Measurements from ENCODE around the gene MAPKAPK2.
"Not testable (repeated sequence)": the region's sequence is repeated elsewhere in the genome, so short reads cannot be mapped to it uniquely, and the experiment has no call there.

The MAPKAPK2 gene

GRCh38 chr1:206742719-206743383 is 58.1 kb downstream of the MAPKAPK2 start:
- no peak for DNase-seq (ENCODE audit: low read depth, low spot score)

GRCh38 chr1:206744683-206745082 is 60.0 kb downstream of the MAPKAPK2 start:
- no peak for DNase-seq (ENCODE audit: low read depth, low spot score)

- no peak for DNase-seq (ENCODE audit: low read depth, low spot score)
Measured at GRCh38 chr1:206745301-206745700, 60.6 kb downstream of the MAPKAPK2 start.

- DNase-seq (ENCODE audit: low read depth, low spot score) = no peak
Measured at GRCh38 chr1:206748348-206749030, 63.8 kb downstream of the MAPKAPK2 start.

DNA sequence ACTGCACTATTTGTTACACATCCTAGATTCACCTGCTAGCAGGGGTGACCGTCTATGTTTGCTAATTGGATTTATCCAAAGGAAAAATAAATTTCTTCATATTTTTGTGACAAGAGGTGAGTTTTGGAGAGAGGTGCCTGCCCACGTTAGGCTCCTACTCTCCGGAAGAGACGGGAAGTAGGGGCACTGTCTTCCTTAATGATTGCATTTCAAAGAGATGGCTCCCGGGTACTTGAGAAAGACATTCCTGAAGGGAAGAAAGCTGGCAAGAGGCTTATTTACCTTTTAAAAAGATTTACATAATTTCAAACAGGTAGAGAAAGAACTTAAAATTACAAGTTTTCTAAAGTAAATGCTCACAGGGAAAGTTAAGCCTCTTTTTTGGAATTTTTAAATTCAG is 67.2 kb downstream of the MAPKAPK2 start:
- no peak for DNase-seq (ENCODE audit: low read depth, low spot score)

GRCh38 chr1:206752481-206752880 is 67.8 kb downstream of the MAPKAPK2 start:
- no peak for DNase-seq (ENCODE audit: low read depth, low spot score)

GRCh38 chr1:206753141-206753540 is 68.4 kb downstream of the MAPKAPK2 start:
- no peak for DNase-seq (ENCODE audit: low read depth, low spot score)

DNA sequence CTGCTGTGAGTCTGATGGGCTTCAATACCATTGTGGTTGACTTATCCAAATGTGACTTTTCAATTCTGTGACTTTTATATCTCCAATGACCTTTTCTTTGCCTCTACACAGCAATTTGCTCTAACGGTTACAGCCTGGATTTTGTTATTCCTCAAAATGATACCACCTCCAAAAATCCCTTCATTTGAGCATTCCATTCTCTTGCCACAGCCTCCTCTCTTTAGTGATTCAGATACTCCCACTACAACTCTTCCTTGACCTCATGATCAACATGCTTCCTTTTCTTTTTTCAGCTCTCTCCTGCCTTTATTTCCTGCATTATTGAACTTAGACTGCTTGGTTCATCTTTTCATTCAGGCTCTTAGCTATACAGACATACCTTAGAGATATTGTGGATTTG is 69.3 kb downstream of the MAPKAPK2 start:
- no peak for DNase-seq (ENCODE audit: low read depth, low spot score)

- DNase-seq (ENCODE audit: low read depth, low spot score) = no peak
Measured at GRCh38 chr1:206757524-206758266, 73.0 kb downstream of the MAPKAPK2 start.

- DNase-seq (ENCODE audit: low read depth, low spot score) = no peak
Measured at GRCh38 chr1:206760590-206760989, 75.9 kb downstream of the MAPKAPK2 start.

DNA sequence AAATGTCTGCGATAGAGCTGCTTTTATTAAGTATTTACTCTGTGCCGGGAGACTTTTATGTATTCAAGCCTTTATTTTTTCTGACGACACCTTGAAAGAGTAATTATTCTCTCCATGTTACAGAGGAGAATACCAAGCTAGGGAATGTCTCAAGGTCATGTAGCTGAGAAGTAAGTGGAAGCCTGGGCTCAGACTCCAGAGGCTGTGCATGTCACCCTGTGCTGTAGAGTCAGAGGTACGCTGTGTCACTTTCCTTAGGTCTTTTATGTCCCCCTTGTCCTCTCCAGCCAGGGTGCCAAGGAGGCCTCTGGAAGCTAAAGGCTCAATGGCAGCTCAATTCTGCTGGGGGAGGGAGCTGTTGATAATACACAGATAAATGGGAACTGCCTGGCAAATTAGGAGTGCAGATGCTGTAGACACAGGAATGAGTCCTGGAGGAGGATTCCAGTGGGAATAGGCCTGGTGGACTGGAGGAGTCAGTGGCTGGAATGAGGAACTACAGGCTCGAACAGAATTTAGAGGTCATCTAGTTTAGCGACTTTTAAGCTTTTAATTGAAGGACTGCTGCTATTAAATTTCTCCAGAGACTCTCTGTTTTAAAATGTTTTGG is 76.6 kb downstream of the MAPKAPK2 start:
- DNase-seq (ENCODE audit: low read depth, low spot score) = no peak

- DNase-seq (ENCODE audit: low read depth, low spot score) = not testable (repeated sequence)
Measured at GRCh38 chr1:206762741-206763364, 78.1 kb downstream of the MAPKAPK2 start.

DNA sequence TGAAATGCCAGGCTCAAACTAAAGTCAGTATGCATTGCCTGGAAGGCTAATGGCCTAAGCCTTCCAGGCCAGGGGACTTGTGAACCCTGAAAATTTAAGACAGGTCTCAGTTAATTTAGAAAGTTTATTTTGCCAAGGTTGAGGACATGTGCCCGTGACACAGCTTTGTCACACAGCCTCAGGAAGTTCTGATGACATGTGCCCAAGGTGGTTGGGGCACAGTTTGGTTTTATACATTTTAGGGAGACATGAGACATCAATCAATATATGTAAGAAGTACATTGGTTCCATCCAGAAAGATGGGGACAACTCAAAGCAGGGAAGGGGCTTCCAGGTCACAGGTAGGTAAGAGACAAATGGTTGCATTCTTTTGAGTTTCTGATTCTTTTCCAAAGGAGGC is 81.1 kb downstream of the MAPKAPK2 start:
- not testable (repeated sequence) for DNase-seq (ENCODE audit: low read depth, low spot score)

DNA sequence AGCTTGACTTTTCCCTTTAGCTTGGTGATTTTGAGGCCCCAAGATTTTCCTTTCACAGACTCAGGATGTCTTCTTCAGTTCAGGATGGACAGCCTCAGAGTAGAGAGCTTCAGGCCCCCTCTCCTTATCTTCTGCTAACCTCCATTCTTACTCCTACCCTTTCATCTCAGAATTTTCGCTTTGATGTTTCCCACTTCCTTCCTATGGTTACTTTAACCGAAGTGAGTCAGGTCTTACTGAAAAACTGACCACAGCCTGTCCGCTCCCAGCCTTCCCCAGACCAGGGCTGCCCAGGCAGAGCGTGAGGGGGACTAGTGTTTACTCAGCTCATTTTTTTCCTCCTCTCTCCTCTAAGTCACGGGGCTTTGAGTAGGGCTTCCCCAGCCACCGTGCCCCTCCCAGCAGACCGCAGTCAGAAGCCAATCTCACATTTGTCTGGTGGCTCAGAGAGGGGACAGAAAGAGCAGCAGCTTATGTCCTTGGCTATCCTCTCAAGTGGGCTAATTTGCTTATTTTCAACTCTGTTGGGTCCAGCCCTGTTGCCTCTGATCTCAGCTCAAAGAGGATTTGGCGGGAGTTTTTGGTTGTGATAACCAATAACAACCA is 81.6 kb downstream of the MAPKAPK2 start:
- peak; percentile 25 for DNase-seq (ENCODE audit: low read depth, low spot score)

DNA sequence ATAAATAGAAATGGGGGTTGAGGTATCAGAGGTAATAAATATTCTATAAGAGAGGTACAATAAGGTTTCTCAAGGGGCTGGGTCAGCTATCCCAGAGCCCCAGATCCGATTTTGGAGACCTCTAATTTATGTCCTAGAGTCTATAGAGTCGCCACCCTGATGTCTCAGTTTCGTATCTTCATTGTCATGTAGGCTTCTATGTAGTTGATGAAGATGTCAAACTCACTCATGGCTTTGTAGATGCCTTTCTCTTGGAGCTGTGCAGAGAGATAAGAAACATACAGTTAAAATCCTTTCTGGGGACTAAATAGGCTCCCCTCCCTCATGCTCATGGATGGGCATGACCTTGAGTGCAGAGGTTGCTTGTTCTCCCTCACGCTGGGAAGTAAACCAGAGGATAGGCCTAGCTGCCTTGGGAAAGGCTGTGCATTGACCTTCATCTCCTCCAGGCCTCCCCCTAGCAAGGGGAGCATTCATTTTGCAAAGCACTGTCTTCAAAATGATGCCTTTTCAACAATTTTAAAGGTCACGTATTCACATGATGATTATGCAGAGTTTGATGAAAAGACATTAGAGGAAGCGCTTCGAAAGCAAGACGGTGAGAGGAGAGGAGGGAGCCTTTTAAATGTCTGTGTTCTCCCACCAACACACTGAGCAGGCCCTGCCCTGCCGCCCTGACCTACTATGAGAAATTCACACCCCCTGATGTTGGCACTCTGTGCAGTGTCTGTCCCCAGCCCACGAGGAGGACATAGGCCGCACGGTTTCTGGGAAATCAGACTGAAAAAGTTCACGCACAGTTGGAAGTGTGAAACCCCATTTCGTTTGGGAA is 84.0 kb downstream of the MAPKAPK2 start:
- no peak for DNase-seq (ENCODE audit: low read depth, low spot score)

DNA sequence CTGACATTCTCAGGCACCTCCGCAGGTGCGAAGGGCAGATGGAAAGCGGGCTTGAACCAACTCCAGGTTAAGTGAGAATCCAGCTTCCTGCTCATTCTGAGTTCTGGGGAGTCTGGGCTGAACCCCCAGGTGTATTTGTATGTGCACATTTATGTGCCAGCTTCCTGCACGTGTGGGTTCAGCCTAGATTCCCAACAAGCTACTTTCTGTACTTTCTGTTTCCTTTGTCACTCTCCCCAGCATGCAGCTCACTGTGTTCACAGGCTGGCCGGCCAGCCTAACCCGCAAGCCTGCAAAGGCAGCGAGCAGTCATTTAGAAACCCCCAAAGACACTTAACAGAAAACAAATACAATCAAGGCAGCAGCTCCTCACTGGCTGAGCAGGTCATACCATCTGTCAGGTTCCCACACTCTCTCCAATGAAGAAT is 84.6 kb downstream of the MAPKAPK2 start:
- DNase-seq (ENCODE audit: low read depth, low spot score) = peak; percentile 17

DNA sequence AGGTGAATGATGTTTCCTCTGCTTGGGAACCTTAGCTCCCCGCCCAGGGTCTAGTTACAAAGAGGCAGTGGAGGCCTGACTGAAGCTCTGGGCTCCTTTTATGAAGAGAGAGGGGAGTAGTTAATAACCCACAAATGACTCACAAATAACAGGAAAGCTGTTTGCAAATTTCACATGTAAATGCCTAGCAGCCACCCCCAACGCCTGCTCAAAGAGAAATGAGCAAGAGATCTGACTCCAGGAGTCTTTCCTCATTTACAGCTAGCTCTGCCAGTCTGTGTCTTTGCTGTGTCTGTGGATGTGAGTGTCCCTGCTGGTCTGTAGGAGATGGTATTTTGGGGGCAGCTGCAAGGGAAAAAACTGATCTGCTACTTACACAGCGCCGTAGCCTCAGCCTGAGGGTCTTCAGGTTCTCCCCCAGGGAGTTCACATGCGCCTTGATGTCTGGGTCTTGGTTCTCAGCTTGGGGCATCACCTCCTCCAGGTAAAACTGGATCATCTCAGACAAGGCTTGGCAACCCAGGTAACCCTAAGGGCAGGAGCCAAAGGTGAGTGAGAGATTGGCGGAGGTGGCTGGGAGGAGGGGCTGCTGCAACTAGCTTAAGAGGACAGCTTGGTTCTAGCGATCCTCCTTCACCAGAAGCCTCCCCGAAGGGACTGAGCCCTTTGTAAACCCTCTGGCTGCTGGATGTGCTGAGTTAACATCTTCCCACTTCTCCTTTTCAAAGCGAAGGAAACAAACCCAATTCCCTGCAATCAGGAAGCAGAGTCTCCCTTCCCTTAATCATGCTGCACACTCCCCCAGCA is 86.0 kb downstream of the MAPKAPK2 start, which contains the start of gene IL19:
Gene IL19, plus strand, starts transcription at position 243 of the 807 bp plus-strand sequence. CDS start 65,890 bp downstream, outside the sequence.
- DNase-seq (ENCODE audit: low read depth, low spot score) = no peak

DNA sequence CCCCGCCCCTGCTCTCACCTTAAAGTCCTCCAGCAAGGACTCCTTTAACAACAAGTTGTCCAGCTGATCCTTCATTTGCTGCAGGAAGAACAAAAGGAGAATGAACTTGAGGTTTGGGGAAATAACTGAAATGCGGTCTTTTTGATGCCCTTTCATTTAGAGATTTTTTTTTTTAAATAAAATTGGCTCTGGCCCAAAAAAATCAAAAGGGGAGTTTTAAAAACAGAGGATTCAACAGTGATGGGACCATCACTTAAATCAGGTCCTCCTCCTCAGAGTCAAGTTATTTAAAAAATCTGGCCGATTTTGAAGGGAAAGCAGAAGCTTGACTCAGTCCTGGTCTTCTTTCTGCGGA is 86.6 kb downstream of the MAPKAPK2 start:
- no peak for DNase-seq (ENCODE audit: low read depth, low spot score)

- no peak for DNase-seq (ENCODE audit: low read depth, low spot score)
Measured at GRCh38 chr1:206772243-206772937, 87.7 kb downstream of the MAPKAPK2 start, which contains the start of gene IL10. TSS of gene IL10 (minus strand) at chr1:206772494. CDS start at chr1:206772435, 59 bp downstream.
